PFSK-1 (cell line): Measurements from ENCODE around the gene TFE3. TPM values are rescaled to one million over a fixed set of nuclear protein-coding genes. Genes with fewer than 3 reads are reported as not detected.

Source experiments
- FOXP2 ChIP-seq: optimal IDR thresholded peaks from 2 replicates; pipeline ENCODE3; 2011; ENCODE audit warnings: borderline replicate concordance, control low read depth, inconsistent platforms; ENCODE audit not compliant: insufficient read depth; ENCODE audit errors: extremely low read length, extremely low read depth
- POLR2AphosphoS5 ChIP-seq: IDR thresholded peaks from 2 replicates; pipeline ENCODE4 v1.6.1; 2012; ENCODE audit warnings: low read depth, mild to moderate bottlenecking, control low read depth, low read length, moderate library complexity
- REST ChIP-seq, 2 experiments: IDR thresholded peaks; 2 replicates each; pipeline versions ENCODE4 v1.6.1 to v1.8.0; 2011 to 2012; ENCODE audit warnings: low read depth in 2 of 2, low read length in 2 of 2, control low read depth in 1 of 2, inconsistent platforms in 1 of 2, mild to moderate bottlenecking in 1 of 2, moderate library complexity in 1 of 2; ENCODE audit not compliant: insufficient read depth in 1 of 2
- SIN3A ChIP-seq: IDR thresholded peaks from 2 replicates; pipeline ENCODE4 v1.6.1; 2012; ENCODE audit warnings: mild to moderate bottlenecking, low read length, moderate library complexity, borderline replicate concordance; ENCODE audit not compliant: insufficient read depth
- TAF1 ChIP-seq: IDR thresholded peaks from 2 replicates; pipeline ENCODE4 v1.6.1; 2012; ENCODE audit warnings: low read length, control low read depth, borderline replicate concordance; ENCODE audit not compliant: insufficient read depth
- polyA plus RNA-seq: library from polyadenylated mRNA; unstranded; fragments of >200 nt; gene quantifications from one replicate; pipeline ENCODE4 v1.2.1, GENCODE V29; 2012; ENCODE audit warnings: low read depth, missing spikeins; ENCODE audit not compliant: insufficient read length

Gene TFE3, protein sequence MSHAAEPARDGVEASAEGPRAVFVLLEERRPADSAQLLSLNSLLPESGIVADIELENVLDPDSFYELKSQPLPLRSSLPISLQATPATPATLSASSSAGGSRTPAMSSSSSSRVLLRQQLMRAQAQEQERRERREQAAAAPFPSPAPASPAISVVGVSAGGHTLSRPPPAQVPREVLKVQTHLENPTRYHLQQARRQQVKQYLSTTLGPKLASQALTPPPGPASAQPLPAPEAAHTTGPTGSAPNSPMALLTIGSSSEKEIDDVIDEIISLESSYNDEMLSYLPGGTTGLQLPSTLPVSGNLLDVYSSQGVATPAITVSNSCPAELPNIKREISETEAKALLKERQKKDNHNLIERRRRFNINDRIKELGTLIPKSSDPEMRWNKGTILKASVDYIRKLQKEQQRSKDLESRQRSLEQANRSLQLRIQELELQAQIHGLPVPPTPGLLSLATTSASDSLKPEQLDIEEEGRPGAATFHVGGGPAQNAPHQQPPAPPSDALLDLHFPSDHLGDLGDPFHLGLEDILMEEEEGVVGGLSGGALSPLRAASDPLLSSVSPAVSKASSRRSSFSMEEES
- polyA plus RNA-seq: 65.5 TPM

GRCh38 chrX:49043220-49043986 is at the start of gene TFE3:
TFE3 (minus strand) TSS chrX:49043357; CDS start chrX:49043226, 131 bp downstream.
- TF ChIP-seq SIN3A (no peak; the same call in 1 of the 2 replicates), POLR2AphosphoS5 (0 out of 2 replicates have a peak, but pooled peaks have one; percentile 24)

DNA sequence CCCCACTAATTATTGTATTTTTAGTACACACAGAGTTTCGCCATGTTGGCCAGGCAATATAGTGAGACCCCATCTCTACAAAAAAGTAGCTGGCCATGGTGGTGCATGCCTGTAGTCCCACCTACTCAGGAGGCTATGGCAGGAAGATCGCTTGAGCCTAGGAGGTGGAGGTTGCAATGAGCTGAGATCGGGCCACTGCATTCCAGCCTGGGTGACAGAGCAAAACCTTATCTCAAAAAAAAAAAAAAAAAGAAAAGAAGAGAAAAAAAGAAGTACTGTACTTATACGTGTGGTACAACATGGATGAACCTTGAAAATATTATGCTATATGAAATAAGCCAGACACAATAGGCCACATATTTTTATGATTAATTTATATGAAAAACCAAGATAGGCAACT is 46.4 kb upstream of the TFE3 start:
- no peak for TF ChIP-seq SIN3A
- TF ChIP-seq FOXP2: no peak
- no peak for TF ChIP-seq POLR2AphosphoS5
- no peak for TF ChIP-seq TAF1
- TF ChIP-seq REST (IDR thresholded peaks at IDR 0.05; ENCODE audit: insufficient read depth in 1 of 2, low read depth in 2 of 2, low read length in 2 of 2): no peak

DNA sequence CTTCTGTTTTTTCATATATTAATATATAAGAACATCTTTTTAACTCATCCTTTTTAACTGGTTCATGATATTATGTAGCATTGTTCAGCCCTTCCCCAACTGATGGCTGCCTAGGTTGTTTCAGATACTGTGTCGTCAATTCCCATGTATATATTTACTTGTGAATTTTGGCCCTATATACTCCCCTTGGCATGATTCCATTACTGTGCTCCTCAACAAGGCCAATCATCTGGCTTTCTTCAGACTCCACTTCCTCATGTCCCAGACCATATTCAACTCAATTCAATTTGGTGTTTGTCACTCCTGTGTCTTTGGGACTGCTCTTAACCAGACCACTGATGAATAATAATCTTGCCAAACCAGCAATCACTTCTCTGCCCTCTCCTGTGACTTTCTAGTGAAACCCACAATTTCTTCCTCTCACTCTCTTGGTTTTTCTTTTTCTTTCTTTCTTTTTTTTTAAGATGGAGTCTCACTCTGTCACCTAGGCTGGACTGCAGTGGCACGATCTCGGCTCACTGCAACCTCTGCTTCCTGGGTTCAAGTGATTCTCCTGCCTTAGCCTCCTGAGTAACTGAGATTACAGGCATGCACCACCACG is 39.2 kb upstream of the TFE3 start:
- TF ChIP-seq SIN3A (no peak), FOXP2 (no peak), TAF1 (no peak), REST (IDR thresholded peaks at IDR 0.05; ENCODE audit: insufficient read depth in 1 of 2, low read depth in 2 of 2, low read length in 2 of 2) (no peak), POLR2AphosphoS5 (no peak)

DNA sequence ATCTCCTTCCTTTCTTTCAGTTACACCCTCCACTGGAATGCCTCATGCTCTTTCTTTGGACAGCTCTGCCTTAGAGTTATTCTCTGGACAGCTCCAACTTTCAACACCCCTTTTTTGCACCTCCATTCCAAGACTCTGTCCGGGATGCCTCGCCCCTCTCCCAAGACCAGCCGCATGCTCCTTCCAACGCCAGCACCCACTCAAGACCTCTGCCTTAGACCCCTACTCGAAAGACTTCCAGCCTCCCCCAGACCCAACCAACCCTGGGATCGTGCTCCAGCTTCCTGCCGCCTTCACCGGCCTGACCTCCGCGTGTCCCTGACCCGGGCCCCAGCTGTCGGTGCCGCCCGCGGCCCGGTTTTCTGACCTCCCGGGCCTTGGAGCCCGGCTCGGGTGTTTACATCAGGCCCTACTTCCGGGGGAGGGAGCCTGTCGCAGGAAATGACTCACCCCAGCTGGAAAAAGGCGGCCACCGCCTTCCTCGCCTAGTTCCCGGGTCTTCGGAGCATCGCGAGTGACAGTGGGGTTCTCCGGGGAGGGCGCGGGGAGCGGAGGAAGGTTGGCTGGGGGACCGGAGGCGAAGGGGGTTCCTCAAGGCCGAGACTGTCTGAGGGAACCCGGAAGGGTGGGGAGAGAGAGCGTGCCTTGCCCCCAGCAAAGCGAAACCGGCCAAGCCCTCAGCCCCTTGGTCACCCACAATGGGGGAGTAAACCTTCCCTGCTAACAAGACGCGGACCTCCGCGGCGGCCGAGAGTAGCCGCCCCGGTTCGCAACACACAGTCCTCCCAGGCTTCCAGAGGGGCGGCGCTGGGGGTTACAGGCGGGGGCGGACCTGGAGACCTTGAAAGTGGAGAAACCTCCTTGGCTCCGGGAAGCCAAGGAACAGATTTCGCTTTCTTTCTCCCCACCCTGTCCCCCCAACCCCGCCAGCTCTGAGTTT is 36.6 kb upstream of the TFE3 start, which contains the start of gene WDR45:
Gene WDR45 (minus strand): TSS at position 399 of the 940 bp plus-strand sequence. CDS start 1,792 bp downstream, outside the sequence.
- TF ChIP-seq FOXP2 (no peak), POLR2AphosphoS5 (peak; percentile 59; the same call in 1 of the 2 replicates)

DNA sequence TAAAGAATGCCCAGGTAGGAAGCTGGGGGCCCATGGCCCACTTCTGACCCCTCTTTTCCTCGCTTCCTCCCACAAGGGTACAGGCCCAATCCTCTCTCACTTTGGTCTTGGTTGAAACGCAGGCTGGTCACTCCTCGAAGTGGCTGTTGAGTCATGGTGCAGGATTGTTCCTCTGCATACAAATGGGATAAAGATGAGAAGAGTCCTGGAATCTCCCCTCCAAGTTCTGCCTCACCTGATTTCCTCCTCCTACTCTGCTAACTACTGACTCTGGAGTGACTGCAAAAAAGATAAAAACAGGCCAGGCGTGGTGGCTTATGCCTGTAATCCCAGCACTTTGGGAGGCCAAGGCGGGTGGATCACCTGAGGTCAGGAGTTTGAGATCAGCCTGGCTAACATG is 34.8 kb upstream of the TFE3 start:
- TF ChIP-seq SIN3A (no peak), REST (IDR thresholded peaks at IDR 0.05; ENCODE audit: insufficient read depth in 1 of 2, low read depth in 2 of 2, low read length in 2 of 2) (no peak), POLR2AphosphoS5 (no peak), FOXP2 (no peak), TAF1 (no peak)
